Muscle of arm (tissue), 12 donors: ENCODE data around the gene NCAM1. TPM values are rescaled to one million over a fixed set of nuclear protein-coding genes. Genes with fewer than 3 reads are reported as not detected.
A peak's percentile ranks its signal among the peaks of the same experiment; 100 is the strongest.

Source experiments
- DNase-seq: peaks from one replicate; pipeline ENCODE4 v3.0.0-alpha.2; 2013
- polyA plus RNA-seq, 12 donors: library from polyadenylated mRNA; unstranded; fragments of 120-200 nt; gene quantifications; one replicate each; pipeline ENCODE4 v1.2.1, GENCODE V29; 2013; ENCODE audit not compliant: insufficient read length in 12 of 12

The NCAM1 gene
- polyA plus RNA-seq, 12 donors, result 105 to 161 (median 136) TPM

DNA sequence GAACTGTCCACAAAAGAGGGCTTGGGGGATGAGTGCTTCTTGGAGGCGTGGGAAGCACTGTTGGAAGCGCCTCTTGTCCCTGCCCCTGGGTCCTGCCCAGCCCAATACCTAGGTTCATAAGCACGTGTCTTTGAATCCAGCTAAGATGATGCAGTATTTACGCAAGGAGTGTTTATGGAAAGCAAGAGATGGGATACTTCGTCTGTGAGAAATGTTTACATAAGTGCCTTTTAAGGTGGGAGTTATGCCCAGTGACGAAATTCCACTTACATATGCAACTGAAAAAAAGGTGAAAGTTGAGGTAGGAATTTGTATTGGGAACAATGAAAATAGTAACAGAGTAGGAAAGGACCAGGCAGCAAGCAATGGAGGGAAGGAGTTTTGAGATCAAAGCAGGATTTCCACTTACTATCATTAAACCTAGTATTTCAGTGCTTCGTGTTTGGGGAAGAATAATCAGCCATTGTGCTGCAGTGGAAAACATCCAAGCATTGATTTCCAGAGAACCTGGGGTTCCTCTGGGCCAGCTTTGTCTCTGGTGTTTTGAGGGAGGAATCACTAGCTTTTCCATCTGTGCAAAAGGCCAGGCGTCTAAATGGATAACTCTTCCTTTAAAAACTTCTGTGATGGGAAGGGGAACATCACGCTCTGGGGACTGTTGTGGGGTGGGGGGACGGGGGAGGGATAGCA, 237.9 kb downstream of the NCAM1 start:
- no peak for DNase-seq

DNA sequence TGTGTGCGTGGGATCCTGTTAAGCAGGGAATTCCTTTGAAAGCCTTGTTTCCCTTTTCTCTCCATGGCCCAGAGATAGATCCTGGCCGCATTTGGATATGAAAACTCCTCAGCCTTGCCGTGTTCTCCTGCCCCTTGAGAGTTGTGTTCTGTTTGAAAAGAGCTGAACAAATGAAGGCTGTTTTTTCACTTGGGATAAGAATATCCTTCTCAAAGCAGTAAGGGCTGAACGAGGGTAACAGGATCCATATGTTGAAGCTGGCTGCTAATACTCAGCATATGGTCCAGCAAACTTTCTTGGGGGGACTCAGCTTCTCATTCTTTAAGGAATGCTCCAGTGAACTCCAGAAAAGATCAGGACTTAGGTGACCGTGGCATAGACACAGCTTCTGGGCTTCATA, 238.6 kb downstream of the NCAM1 start:
- DNase-seq, result no peak

DNA sequence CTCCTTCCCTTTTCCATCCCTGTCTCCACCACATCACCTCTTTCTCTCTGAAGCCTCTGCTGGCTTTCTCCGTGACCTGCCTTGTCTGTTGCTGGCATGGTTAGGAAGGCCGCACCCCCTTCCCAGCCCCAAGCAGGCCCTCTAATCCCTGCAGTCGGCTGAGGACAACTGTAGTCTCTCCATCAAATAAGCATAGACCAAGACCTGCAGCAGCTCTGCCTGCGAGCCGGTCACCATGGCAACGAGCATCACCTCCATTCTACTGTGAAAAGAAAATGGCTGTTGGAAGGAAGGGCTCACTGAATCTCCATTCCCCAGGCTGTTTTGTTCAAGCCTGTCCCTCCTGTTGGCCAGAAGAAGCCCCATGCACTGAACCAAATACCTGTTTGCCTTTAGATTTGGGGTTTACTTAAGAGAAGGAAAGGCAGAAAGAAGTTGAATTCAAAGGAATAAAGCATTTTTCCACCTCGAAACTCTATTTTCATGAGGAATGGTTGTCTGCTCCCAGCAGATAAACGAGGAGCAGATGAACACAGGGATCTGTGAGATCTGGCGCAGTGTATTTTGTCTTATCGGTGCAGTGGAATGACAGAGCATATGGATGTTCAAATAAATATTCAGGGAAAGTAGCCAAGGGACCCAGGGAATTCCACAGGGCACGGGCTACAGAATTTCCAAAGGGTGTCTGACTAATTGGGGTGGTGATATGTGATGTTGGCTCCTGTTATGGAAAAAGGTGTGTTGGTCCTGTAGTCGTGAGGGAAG, 240.0 kb downstream of the NCAM1 start:
- no peak for DNase-seq

DNA sequence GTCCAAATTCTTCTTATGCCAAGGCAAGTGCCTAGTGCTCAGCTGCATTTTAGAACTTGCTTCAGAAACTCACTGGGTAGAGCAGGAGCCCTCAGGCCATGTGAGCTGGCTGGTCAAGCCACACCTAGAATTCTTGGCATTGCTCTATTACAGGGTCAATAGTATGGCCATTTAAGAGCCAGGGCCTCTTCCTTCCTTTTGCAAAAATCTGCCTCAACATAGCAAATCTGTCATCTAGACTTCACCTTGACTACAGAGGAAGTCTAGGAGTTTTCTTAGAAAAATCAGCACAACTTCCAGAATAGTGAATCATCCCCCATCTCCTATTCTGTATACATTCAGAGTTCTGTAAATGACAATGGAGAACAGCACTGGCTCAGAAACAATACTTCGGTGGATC, 241.2 kb downstream of the NCAM1 start:
- no peak for DNase-seq

DNA sequence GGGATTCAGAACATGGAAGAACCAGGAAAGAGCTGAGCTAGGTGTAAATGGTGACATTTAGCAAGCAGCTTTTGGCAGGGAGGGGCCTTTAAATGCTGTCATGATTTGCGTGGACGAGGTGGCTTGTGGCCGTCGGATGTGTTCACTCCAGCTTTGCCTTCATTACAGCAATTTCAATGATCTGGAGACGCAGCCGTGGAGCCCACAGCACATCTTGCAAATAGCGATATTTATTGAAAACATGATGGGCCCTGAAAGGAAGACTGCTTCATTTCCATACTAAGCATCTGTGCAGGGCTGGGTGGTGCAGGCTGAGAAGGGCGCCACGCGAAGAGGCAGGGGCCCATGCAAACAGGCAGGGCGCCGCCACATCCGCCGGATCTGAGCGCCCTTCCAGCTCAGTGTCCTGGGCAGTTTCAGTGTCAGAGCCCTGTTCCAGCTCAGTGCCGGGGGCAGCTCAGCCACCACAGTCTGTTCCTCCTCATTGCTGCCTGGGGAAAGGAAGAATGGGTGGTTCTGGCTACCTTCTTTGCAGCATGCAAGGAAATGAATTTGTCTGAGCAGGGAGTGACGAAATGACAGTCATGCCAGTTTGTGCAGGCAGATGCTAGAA, 242.0 kb downstream of the NCAM1 start:
- DNase-seq, result no peak

DNA sequence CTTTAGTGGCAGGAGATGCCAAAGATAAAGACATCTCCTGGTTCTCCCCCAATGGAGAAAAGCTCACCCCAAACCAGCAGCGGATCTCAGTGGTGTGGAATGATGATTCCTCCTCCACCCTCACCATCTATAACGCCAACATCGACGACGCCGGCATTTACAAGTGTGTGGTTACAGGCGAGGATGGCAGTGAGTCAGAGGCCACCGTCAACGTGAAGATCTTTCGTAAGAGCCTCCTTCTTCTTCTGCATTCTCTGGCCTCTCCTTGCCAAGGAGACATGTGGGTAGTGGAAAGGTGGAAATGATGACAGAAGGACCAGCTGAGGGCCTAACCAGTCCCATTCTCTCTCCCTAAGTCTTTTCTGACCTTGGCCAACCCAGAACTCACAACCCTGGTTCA, 243.1 kb downstream of the NCAM1 start:
- no peak for DNase-seq

DNA sequence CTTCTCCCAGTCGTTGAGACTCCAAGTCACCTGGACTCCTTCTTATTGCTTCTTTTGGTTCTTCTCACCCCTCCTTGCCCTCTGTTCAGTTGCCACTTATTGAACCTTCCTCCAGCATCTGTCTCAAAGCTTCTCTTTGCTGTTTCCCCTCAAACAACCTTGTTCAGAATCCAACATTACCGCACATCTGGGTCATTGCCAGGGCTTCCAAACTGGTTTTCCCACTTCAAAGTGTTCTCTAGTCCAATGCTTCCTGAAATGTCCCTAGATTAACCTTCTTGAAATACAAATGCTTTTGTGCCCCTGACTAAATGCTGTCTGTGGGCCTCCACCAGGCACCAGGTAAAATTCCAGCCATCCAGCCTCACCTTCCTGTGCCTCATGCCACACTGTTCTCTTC, 252.3 kb downstream of the NCAM1 start:
- no peak for DNase-seq

DNA sequence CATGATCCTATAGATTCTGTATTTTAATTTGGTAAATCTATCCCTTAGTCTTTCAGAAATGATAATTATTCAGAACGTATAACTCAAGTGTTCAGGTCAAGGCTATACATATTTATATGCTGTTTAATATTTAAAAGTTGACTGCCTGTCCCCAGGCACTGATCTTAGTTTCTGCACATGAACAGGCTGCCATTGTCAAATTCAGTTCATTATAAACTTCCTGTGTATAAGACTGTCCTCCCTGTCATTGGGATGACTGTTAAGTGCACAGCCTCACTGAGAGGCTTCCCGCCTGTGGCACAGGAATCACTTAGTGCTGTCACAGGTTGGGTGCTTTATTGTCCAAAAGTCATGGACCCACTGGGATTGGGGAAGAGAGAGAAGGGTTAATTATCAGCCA, 261.0 kb downstream of the NCAM1 start:
- no peak for DNase-seq

DNA sequence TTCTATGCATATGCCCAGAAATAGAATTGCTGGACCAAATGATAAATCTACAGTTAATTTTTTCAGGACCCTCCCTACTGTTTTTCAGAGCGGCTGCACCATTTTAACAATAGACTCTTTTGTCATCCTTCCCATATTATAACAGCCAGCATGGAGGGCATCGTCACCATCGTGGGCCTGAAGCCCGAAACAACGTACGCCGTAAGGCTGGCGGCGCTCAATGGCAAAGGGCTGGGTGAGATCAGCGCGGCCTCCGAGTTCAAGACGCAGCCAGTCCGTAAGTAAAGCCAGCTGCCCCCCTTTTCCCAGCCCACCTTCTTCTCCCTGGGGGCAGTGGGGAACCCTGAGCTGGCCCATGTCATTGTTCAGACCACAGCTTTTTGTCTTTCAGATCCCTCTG, 273.7 kb downstream of the NCAM1 start:
- DNase-seq, result no peak

DNA sequence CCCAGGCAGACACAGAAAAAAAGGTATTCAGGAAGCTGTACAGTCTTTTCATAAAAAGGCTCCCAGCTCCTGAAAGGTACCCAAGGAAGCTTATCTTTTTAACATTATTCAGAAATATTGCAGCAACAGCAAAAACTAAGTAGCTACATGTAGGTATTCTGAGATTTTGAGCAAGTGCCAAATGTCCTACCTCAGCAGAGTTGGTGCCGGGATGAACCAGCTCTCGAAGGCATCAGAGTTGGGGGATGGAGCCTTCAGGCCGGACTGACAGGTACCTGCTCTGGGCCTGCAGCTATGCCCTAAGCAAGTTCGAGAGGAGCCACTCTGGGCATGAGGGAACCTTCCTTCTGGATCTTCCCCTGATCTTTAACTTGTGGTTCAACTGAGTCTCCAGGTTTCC, 276.0 kb downstream of the NCAM1 start:
- DNase-seq, result no peak

DNA sequence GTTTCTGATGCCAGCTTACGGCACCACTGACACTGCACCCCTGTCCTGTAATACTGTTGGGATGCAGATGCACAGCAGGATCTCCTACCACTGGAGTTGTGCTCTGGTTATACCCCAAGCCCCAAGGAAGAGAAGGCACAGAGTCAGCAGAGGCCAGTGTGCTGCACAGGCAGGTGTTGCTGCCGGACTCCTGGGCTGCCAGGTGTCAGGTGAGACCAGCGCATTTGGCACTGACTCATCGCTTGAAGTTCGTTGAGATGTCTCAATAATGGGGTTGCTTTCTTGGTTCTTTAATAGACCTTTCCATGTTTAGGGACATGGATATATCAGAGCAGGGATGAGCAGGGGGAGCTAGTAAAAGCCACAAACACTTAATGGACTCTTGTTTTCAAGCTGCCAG, 277.5 kb downstream of the NCAM1 start:
- no peak for DNase-seq

DNA sequence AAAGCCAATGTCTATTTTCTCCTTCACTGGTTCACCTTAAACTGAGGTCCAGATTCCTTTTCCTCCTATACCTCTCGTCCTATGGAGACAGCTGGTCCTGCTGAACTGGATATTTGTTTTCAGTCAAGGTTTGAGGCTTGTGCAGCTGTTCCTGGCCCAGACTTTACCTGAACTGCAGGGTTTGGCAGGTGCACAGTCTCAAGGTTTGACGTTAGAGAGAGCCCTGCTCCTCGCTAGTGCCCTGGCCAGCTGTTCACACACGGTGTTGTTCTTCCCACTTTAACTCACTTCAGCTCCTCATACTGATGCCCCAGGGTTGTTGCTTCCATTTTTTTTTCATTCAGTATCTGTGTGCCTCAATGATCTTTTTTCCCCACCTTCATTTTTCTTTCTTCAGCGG, 279.2 kb downstream of the NCAM1 start:
- DNase-seq, result no peak

DNA sequence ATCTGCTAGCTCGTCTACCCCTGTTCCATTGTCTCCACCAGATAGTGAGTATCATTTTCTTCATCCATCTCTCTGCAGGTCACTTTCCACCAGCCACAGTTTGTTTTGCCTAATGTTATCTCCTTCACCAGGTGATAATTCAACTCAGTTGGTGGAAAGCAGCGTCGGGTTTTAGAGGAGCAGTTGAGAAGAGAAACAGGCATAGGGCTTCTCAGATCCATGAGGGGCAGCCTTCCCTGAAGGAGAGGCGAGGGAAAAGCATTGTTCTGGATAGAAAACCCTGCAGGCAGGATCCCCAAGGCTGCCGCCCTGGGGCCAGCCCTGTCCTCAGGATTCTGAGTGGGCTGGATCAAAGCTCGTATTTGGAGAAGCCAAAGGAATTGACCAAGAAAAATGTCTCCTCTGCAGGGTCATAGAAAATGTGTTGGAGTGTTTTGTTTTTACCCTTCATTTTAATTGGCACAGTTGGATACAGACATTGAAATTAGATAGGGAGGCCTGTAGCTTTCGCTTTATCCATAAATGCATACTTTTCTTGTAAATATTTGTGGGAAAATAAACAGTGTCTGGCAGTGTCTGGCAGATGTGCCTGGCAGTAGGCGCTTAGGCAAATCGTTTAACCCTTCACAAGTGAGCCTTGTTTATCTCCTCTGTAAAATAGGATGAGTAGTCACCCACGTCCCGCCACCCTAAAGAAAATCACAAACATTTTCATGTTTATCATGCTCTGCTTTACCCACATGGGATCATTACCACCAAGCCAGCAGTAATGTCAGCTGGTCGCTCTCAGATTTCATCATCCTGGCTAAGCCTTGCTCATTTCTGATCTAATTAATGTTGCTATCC, 279.8 kb downstream of the NCAM1 start:
- no peak for DNase-seq

DNA sequence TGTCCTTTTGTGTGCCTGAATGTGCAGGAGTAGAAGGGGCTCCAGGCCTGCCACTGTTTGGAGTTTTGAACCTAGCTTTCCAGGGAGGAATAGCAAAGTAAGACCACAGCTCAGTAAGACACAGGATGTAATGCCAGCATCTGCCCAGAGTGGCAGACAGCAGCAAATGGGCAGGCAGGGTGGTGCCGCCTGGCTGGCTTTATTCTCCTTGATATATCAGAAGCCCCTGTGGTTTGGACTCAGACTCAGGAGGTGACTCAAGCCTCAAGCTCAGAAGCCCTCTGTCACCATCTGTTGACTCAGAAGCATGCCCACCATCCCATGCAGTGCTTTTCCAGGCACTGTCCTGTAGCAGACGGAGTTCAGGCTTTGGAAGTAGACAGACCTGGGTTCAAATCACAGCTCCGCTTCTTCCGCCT, 280.4 kb downstream of the NCAM1 start:
- no peak for DNase-seq

DNA sequence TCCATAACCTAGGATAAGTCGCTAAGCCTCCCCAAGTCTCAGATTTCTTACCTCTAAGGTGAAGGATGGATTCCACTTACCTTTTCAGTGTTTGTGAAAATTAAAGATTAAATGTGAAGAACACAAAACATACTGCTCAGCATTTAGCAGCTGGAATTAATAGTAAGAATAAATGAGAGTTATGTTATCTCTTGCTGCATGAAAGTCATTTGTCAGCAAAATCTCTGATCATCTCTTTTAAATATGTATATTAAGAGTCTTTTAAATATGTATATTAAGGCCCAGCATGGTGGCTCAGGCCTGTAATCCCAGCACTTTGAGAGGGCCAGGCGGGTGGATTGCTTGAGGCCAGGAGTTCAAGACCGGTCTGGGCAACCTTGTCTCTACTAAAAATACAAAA, 280.8 kb downstream of the NCAM1 start:
- no peak for DNase-seq

DNA sequence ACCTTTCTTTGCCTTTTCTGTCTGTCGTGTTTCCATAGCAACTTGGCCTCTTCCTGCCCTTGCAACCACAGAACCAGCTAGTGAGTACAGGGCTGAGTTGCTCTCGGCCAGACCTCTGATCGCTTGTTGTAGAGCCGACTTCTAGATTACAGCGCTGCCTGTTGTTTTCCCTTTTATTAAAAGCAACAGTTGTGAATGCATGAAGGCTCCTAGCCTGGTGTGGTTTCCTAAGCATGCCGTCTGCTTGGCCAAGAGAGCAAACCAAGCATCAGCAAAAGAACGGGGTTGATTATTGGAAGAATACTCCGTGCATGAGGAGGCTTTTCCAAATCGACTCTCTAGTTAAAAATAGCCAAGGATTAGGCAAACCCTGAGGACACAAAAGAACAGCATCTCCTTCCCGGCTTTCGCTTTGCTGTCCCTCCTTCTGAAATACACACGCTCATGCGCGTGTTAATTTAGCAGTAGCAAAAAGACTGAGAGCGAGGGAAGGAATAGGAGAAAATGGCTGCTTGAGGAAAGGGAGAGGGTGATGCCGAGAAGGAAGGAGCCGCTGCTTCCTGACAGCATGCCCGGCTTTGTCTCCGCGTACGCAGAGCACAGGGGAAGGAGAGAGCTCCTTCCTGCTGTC, 281.7 kb downstream of the NCAM1 start:
- DNase-seq, result peak; percentile 57

DNA sequence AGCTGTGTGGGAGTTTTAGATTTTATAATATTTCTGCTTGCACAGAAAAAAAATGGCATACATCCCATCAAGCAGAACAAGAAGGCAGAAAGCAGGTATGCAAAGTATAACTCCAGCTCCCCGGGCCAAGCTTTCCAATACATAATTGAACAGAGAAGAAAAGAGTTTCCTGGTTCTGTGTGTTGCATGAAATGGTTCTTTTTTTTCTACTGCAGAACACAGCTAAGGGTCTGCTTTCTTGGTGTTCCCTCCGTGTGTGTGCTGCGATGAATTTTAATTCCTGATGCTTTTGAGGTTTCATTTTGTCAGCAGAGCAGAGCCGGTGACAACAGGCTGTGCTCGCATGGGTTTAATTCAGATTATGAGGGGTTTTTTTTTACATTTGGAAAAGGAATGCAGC, 282.5 kb downstream of the NCAM1 start:
- DNase-seq, result no peak

DNA sequence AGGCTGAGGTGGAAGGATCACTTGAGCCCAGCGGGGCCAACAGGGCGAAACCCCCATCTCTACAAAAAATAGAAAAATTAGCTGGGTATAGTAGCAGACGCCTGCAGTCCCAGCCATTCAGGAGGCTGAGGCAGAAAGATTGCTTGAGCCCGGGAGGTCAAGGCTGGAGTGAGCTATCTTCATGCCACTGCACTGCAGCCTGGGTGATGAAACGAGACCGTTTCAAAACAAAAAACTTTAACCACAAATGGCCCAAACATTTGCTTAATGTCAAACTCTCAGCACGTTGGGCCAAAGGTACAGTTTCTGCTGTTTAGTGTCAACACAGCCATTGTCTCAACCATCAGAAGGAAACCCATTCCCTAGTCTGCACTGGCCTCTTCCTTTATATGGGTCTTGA, 284.0 kb downstream of the NCAM1 start:
- no peak for DNase-seq

DNA sequence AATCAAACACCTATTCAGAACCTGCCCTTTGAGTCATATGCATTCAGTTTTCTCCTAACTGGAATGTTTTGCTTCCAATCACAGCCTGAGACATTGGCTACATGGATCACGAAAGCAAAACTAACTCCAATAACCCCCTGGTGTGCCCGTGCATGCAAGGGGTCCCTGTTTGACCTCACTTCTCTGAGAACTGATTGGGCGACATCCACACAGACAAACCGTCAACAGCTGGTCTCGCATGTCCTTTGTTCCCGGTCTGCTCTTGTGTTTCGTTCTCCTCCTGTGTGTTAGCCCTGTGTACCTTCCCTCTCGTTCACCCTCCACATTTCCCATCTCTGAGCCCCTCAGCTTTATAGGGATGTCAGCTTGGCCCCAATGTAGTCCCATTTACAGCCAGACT, 286.0 kb downstream of the NCAM1 start:
- no peak for DNase-seq

DNA sequence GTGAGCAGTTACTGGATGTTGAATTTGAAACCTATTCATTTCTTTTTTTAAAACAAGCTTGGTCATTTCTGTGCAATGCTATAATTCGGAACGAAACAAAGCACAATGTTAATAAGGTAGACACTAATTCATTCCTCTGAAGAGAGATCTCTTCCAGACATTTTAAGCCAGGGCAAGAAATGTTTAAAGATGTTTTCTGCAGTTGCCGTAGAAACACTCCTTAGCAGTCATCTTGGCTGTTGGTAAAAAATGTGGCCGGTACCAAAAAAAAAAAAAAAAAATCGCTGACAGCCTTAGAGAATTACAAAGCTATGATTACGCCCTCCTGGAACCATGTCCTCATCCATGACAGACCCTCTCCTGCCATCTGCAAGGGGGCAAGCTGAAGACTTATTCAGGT, 286.7 kb downstream of the NCAM1 start:
- peak; percentile 33 for DNase-seq

DNA sequence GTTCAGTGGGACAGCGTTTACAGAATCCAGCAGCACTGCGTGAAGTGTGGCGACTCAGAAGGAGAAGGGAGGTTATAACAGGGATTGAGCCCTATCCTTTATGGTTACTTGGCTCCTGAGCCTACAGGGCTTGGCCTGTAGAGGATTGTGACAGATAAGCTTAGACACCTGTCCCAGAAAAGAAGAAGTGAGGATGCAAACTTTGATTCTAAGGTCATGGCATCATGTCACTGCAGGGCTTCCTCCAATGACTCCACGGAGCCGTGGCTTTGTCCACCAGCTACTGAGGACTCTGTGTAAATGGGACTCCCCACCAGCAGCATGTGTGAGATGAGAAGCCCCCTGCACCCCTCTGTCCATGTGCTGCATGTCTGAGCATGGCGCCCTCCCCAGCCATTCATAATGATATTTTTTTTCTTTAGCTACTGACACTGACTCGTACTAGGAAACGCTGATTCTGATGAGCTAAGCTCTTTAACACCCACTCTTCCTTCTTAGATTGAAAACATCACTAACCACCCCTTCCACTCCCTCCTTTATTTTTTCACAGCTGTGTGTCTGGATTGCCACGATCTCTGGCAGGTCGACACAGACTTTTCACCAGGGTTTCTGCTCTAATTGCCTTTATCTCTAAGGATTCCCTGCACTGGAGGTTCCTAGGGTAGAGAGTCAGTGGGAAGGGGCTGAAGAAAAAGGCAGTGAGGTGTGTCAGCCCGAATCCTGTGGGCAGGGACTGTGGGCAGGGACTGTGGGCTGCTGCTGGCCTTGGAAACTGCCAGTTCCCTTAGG, 287.7 kb downstream of the NCAM1 start:
- DNase-seq, result no peak
